GM10266 (cell line): ENCODE measurements around the gene WDR27.
"Not testable (repeated sequence)": the region's sequence is repeated elsewhere in the genome, so short reads cannot be mapped to it uniquely, and the experiment has no call there.

ENCODE experiments used
- DNase-seq: peaks from one replicate; pipeline ENCODE4 v3.0.0; 2012; ENCODE audit errors: extremely low spot score
- TF ChIP-seq, protein P1 (sequence below): IDR thresholded peaks from 2 replicates; pipeline ENCODE4 v1.5.1; 2012; ENCODE audit warnings: mild to moderate bottlenecking, low read depth; ENCODE audit not compliant: control insufficient read depth, insufficient read depth; ENCODE audit errors: missing control alignments

WDR27 gene

DNA sequence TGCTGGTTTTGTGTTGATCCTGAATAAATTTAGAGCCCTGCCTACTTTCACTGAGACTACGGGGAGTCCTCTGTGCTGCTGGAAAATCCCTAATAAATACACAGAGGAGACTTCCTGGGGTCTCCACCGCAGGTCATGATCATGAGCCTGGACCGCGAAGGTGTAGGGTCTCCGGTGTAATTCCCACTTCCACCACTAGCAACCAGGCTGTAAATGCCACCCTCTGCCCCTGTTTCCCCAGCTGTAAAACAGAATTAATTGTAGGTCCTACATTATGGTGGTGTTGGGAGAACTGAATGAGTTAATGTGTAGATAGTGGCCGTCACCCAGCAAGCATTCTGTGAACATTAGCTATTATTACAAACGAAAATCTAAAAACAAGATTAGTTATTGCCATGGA lies 256.6 kb downstream of the WDR27 start:
- TF ChIP-seq, protein P1, sequence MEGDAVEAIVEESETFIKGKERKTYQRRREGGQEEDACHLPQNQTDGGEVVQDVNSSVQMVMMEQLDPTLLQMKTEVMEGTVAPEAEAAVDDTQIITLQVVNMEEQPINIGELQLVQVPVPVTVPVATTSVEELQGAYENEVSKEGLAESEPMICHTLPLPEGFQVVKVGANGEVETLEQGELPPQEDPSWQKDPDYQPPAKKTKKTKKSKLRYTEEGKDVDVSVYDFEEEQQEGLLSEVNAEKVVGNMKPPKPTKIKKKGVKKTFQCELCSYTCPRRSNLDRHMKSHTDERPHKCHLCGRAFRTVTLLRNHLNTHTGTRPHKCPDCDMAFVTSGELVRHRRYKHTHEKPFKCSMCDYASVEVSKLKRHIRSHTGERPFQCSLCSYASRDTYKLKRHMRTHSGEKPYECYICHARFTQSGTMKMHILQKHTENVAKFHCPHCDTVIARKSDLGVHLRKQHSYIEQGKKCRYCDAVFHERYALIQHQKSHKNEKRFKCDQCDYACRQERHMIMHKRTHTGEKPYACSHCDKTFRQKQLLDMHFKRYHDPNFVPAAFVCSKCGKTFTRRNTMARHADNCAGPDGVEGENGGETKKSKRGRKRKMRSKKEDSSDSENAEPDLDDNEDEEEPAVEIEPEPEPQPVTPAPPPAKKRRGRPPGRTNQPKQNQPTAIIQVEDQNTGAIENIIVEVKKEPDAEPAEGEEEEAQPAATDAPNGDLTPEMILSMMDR = no peak
- no peak for DNase-seq

DNA sequence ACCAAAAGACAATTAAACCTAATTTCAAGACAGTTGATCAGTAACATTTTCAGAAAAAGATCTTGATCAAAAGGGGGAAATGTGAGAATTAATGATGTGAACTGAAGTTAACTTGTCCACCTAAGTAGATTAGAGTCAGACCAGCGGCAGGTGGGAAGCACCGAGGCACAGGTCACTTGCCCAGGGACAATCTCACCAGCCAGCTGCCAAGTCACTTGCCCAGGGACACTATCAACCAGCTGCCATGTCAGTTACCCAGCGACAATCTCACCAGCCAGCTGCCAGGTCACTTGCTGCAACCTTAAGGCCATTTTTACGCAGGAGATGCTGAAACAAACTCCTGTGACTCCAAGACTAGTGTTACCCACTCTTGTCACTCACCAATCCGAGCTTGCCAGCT lies 260.5 kb downstream of the WDR27 start:
- TF ChIP-seq, protein P1 = no peak
- no peak for DNase-seq

DNA sequence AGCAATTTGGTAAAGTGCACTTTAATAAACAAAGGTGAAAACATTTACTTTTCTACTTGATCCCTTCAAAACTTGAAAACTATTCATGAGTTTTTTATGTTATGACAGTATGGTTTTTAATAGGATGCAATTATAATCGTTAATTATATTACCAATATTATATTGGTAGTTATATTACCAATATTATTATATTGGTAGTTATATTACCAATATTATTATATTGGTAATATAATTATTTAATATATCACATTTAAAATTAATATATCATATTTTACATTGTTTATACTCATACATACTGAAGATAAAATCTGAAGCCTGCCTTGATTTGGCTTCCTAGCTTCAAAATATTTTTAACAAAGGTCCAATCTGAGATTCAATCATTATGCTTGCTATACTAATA lies 262.1 kb downstream of the WDR27 start:
- TF ChIP-seq, protein P1 = no peak
- no peak for DNase-seq

DNA sequence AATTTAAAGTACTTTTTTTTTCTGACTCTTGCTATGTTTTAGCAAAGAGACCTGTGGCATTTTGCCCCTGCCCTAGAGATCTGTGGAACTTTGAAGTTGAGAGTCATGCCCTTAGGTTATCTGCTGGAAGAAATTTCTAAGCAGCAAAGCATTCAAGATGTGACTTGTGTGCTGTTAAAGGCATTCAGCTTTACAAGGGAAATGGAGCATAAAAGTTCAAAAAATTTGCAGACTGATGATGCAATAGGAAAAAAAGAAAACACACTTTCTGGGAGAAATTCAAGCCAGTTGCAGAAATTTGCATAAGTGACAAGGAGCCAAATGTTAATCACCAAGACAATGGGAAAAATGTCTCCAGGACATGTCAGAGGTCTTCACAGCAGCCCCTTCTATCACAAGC lies 267.3 kb downstream of the WDR27 start:
- DNase-seq = not testable (repeated sequence)

DNA sequence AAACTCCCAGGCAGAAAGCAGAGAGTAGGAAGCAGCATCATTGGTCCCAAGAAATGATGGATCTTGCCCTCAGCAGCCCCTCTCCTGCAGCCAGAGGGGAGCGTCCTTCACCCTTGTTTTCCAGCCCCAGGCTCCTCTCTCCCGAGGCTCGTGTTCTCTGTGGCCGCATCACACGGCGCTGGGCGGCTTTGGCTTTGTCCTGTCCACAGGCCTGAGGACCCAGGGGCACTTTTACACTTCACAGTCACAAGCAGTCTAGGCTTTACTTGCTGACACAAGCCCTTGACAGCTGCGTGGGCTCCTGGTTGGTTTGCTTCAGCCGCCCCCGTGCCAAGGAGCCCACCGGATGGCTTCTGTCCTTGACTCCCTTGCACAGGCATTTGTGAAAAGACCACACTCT lies 272.8 kb downstream of the WDR27 start:
- TF ChIP-seq, protein P1 = no peak
- no peak for DNase-seq

DNA sequence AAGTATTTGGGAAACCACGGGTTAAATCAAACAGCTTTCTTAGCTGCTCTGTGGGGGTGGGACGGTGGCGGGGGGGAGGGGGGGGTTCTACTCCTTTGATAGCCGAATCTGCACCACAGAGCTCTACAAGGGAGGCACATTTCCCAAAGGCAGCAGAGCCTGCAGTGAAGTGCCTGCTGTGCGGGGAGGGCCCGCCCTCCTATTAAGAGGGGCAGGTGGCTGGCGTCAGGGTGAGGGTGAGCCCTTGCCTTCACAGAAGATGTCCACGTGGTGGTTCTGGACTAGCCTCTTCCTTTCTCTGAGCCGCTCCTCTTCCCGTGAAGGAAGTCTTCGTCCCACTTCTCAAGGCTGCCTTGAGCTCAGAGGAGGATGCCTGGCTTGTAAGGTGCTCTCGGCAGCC lies 273.3 kb downstream of the WDR27 start:
- DNase-seq = no peak

DNA sequence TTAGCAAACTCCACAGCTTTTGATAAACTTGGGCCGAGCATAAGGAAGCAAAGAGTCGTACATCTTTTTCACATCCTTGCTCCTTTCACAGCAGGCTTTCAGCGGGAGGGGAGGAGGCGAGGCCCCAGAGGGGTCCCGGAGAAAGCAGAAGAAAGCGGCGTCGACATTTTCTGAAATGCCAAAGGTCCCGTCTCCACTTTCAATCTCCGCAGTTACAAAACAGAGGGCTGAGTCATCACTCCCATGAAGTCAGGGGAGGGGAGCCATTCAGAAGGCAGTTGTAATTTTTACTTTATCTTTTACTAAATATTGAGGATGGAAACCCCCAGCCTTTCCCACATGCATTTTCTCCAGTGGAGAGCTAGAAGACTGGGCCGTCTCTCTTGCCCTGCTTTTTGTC lies 274.0 kb downstream of the WDR27 start:
- TF ChIP-seq, protein P1 = no peak
- DNase-seq = no peak

More for the DNA sequence above, 273.3 kb downstream of the WDR27 start:
- TF ChIP-seq, protein P1 = no peak

DNA sequence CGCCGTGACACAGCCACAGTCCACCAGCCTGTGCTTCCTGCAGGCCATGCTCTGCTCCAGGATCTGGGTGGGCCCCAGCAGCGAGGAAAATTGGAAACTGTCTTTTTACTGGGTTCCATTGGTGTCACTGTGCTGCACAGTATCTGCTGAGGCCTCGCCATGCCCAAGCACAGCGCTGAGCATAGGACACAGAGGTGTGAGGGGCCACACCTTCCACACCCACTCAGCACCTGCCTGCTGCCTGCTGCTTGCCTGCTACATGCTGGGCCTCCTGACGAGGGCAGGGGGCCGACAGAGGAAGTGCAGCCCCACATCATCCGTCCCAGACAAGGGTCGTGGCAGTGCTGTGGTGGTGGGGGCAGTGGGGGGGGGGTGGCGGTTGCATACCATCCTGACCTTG lies 275.2 kb downstream of the WDR27 start:
- TF ChIP-seq, protein P1 = no peak
- no peak for DNase-seq
